GM12801 (cell line): ENCODE measurements around the gene JADE3.

Source experiments
- TF ChIP-seq, protein P1 (sequence below): IDR thresholded peaks from one replicate; pipeline ENCODE4 v1.5.1; 2011; ENCODE audit warnings: control low read depth; ENCODE audit not compliant: insufficient read length; ENCODE audit errors: extremely low read depth

The JADE3 gene

DNA sequence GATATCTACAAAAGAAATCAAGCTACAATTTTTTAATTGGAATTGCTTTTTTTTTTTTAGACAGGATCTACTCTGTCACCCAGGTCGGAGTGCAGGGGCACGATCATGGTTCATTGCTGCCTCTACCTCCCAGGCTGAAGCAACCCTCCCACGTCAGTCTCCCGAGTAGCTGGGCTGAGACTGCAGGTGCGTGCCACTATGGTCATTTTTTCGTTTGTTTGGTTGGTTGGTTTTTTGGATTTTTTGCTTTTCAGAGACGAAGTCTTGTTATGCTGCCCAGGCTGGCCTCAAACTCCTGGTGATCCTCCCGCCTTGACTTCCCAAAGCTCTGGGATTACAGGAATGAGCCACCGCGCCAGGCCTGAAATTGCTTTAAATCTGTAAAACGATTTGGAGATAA lies 181.6 kb downstream of the JADE3 start:
- TF ChIP-seq, protein P1, sequence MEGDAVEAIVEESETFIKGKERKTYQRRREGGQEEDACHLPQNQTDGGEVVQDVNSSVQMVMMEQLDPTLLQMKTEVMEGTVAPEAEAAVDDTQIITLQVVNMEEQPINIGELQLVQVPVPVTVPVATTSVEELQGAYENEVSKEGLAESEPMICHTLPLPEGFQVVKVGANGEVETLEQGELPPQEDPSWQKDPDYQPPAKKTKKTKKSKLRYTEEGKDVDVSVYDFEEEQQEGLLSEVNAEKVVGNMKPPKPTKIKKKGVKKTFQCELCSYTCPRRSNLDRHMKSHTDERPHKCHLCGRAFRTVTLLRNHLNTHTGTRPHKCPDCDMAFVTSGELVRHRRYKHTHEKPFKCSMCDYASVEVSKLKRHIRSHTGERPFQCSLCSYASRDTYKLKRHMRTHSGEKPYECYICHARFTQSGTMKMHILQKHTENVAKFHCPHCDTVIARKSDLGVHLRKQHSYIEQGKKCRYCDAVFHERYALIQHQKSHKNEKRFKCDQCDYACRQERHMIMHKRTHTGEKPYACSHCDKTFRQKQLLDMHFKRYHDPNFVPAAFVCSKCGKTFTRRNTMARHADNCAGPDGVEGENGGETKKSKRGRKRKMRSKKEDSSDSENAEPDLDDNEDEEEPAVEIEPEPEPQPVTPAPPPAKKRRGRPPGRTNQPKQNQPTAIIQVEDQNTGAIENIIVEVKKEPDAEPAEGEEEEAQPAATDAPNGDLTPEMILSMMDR: no peak

DNA sequence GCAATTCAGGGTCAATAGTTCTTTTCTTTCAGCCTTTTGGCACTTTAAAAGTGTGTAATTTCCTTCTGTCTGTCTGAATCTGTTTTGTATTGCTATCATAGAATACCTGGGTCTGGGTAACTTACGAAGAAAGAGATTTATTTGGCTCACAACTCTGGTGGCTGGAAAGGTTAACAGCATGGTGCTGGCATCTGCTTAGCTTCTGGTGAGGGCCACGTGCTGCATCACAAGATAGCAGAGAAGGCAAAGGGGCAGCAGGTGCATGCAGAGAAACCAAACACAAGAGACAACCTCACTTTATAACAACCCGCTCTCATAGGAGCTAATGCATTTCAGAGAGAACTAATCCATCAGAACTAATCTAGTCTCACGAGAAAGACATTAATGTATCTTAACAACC lies 184.8 kb downstream of the JADE3 start:
- TF ChIP-seq, protein P1: no peak

DNA sequence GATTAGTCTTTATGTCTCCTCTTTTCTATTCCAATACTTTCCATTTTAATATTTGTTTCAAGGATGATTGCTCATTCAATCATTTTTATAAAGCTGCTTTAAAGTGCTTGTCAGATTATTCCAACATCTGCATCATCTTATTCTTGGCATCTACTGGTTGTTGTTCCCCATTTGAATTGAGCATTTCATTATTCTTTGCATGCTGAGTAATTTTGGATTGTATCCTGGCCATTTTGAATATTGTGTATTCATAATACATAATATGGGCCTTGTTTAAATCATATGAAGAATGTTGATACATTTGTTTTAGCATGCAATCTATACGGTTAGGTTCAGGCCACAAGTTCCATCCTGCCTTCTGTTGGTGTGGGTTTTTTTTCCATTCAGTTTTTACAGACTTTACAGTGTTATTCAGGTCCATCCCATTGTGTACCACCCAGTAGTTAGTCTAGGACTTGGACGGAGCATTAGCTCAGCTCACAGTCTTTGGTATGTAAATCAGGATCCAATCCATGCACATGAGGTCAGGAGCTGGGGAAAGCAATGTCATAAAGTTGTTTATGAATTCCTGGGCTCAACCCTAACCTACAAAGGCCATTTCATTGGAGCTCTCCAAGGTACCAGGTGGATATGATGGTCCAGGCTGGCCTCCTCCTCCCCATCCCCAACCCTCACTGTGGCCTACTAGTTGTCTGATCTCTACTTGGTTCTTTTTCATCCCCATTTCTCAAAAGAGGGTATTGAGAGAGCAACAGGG lies 186.3 kb downstream of the JADE3 start:
- TF ChIP-seq, protein P1: no peak

DNA sequence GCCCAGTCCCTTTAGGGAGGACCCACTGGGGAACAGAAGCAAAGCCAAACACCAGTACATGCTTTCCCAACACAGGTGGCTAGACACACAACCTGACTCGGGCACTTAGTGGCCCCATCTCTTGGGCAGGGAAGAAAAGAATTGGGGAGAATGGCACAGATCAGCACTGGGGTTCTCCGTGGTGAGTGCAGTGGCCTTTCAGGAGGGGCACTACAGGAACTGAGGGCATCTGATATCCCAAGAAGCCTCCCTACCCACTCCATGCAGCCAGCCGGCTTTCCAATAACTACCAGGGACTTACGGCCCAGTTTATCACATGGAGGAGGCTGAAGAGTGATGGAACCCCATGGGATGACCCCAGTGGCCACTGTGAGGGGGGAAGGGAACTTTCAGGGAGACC lies 189.0 kb downstream of the JADE3 start:
- TF ChIP-seq, protein P1: no peak
